Upper lobe of right lung (tissue), 1 donor: ENCODE measurements around the gene CLK3. TPM values are rescaled to one million over a fixed set of nuclear protein-coding genes. Genes with fewer than 3 reads are reported as not detected.
A peak's percentile ranks its signal among the peaks of the same experiment; 100 is the strongest.

ENCODE experiments used
- ATAC-seq: fragments of 200-7000 bp; cut with Tn5 transposase; one replicate; pipeline ENCODE4 v1.9.1; 2020; ENCODE audit warnings: mild to moderate bottlenecking, moderate library complexity
- DNase-seq: peaks from one replicate; pipeline ENCODE4 v3.0.0-alpha.2; 2020
- H3K27ac ChIP-seq: fragments of 200-600 bp; one replicate; pipeline ENCODE4 v1.8.0; 2022
- H3K27me3 ChIP-seq: fragments of 200-600 bp; one replicate; pipeline ENCODE4 v1.8.0; 2022; ENCODE audit warnings: mild to moderate bottlenecking
- H3K36me3 ChIP-seq: fragments of 200-600 bp; one replicate; pipeline ENCODE4 v1.8.0; 2022
- H3K4me1 ChIP-seq: fragments of 200-600 bp; one replicate; pipeline ENCODE4 v1.8.0; 2022
- H3K4me3 ChIP-seq: fragments of 200-600 bp; one replicate; pipeline ENCODE4 v1.8.0; 2022; ENCODE audit warnings: mild to moderate bottlenecking
- H3K9me3 ChIP-seq: fragments of 200-600 bp; one replicate; pipeline ENCODE4 v1.8.0; 2022
- CTCF ChIP-seq: fragments of 200-600 bp; IDR thresholded peaks from one replicate; pipeline ENCODE4 v1.8.0; 2022; ENCODE audit warnings: antibody characterized with exemption
- intact Hi-C: fragments of 100-400 bp; cut with DNase I; formaldehyde crosslinking; loops from one replicate; pipeline ENCODE4 v1.11.0; 2022
- total RNA-seq: library from RNA; stranded (reverse); fragmentation: NEBNext Ultra II Directional; extraction: Animal tissue kit (Norgen Biotek cat#: 25700); gene quantifications from one replicate; pipeline ENCODE4 v1.2.1, GENCODE V29; 2021
- donor health status: DM: no; HTN: yes; CAD: no; lungs with severe emphysema.

The CLK3 gene
- total RNA-seq, 1 donor from 2014 or later: 72.9 TPM

GRCh38 chr15:74619916-74620635, 4.4 kb downstream of the CLK3 start:
- no peak for TF ChIP-seq CTCF
- no peaks in the 10 kb centered on the region for H3K9me3 ChIP-seq
- intact Hi-C loops: no loop called here
- ATAC-seq (no peak), DNase-seq (no peak)
- no peaks in the 10 kb centered on the region for H3K27me3 ChIP-seq
- peaks cover 63% of the 10 kb centered on the region for H3K36me3 ChIP-seq
- no peak overlapping the region for H3K27ac ChIP-seq
- H3K4me1 ChIP-seq: peaks cover 50% of the 10 kb centered on the region
- no peak overlapping the region for H3K4me3 ChIP-seq

GRCh38 chr15:74620636-74621545, 5.3 kb downstream of the CLK3 start:
- TF ChIP-seq CTCF: peak; percentile 71
- Histone ChIP-seq H3K27ac (no peak overlapping the region), H3K27me3 (no peaks in the 10 kb centered on the region), H3K9me3 (no peaks in the 10 kb centered on the region), H3K4me3 (no peak overlapping the region), H3K36me3 (peaks cover 71% of the 10 kb centered on the region), H3K4me1 (peaks cover 50% of the 10 kb centered on the region)
- intact Hi-C loops: no loop called here
- ATAC-seq: peak; percentile 75
- peak; percentile 76 for DNase-seq

- no peak for ATAC-seq
- Histone ChIP-seq H3K36me3 (peaks cover 77% of the 10 kb centered on the region), H3K9me3 (no peaks in the 10 kb centered on the region), H3K4me3 (no peak overlapping the region), H3K27me3 (no peaks in the 10 kb centered on the region), H3K27ac (no peak overlapping the region), H3K4me1 (peaks cover 50% of the 10 kb centered on the region)
- intact Hi-C loops: no loop called here
- peak; percentile 53 for DNase-seq
- TF ChIP-seq CTCF: no peak
These were observed 5.9 kb downstream of the CLK3 start for GRCh38 chr15:74621546-74621920.

- Histone ChIP-seq H3K9me3 (no peaks in the 10 kb centered on the region), H3K36me3 (peaks cover 81% of the 10 kb centered on the region), H3K4me1 (peaks cover 46% of the 10 kb centered on the region), H3K27ac (no peak overlapping the region), H3K4me3 (no peak overlapping the region), H3K27me3 (no peaks in the 10 kb centered on the region)
- ATAC-seq (no peak), DNase-seq (peak; percentile 61)
- intact Hi-C loops: no loop called here
- no peak for TF ChIP-seq CTCF
These were observed 6.3 kb downstream of the CLK3 start for GRCh38 chr15:74621936-74622335.

- ATAC-seq (no peak), DNase-seq (no peak)
- peaks cover 90% of the 10 kb centered on the region for H3K36me3 ChIP-seq
- no peaks in the 10 kb centered on the region for H3K9me3 ChIP-seq
- H3K27me3 ChIP-seq: no peaks in the 10 kb centered on the region
- intact Hi-C loops: no loop called here
- TF ChIP-seq CTCF: no peak
- H3K4me3 ChIP-seq: no peak overlapping the region
- H3K4me1 ChIP-seq: peaks cover 38% of the 10 kb centered on the region
- H3K27ac ChIP-seq: no peak overlapping the region
These were observed 7.1 kb downstream of the CLK3 start for GRCh38 chr15:74622758-74623157.
